ENCODE measurements around the gene DDX10. TPM values are rescaled to one million over a fixed set of nuclear protein-coding genes. Genes with fewer than 3 reads are reported as not detected.
"Not testable (repeated sequence)": the region's sequence is repeated elsewhere in the genome, so short reads cannot be mapped to it uniquely, and the experiment has no call there.

DDX10 gene
- total RNA-seq, 1 donor from 2014 or later, result 24.5 TPM

DNA sequence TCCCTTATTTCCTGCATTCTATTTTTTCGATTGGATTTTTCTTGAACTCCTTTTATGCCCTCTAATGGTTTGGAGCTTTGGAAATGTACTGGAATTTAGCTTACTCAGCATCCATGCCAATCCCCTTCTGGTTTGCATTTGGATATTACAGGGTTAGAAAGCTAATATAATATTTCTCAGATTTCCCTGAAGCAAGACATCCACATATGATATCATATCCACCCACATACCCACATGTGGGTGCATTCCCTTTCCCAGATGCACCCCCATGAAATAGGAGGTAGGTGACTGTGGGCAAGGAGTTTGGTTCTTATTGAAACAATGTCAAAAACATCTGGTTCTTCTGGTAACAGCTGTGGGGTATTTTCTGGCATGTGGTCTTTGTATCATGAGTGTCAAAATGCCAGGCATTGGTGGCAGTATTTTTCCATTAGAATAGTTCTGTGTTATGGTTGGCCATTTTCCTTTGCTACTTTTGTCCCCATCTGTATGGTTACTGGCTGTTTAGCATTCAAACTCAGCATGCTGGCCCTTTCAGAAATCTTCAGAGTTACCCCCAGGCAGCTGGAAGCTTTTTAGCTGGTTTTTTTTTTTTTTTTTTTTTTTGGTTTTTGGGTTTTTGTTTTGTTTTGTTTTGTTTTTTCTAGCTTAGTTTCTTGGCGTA lies 32.7 kb upstream of the DDX10 start:
- Histone ChIP-seq H3K4me3 (ENCODE audit: low read depth, low read length) (no peak overlapping the region), H3K27me3 (ENCODE audit: control insufficient read depth, insufficient read depth, low read length) (no peaks in the 10 kb centered on the region), H3K36me3 (ENCODE audit: control insufficient read depth, insufficient read depth, low read length) (no peaks in the 10 kb centered on the region)
- TF ChIP-seq CTCF (IDR thresholded peaks at IDR 0.05; ENCODE audit: insufficient read depth, low read length, poor library complexity, severe bottlenecking), result no peak
- no peak for DNase-seq (ENCODE audit: low read depth)

DNA sequence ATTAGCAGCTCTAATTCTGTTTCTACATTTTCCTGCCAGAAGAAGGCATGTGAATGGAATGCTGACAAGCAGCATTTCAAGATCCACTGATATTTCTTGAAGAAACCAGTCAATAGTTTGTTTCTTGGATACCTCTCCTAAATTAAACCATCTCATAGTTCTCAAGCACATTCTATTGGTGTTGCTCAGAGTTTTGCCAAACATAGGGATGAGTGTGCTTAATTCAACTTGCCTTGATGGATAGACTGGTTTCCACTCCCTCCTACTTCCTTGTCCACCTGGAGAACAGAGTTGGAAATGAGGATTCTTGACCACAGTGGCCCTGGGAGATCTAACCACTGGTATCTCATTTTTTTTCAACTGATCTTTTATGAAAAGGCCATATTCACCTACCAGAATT lies 29.8 kb upstream of the DDX10 start:
- no peak for TF ChIP-seq CTCF (IDR thresholded peaks at IDR 0.05; ENCODE audit: insufficient read depth, low read length, poor library complexity, severe bottlenecking)
- H3K27me3 ChIP-seq (ENCODE audit: control insufficient read depth, insufficient read depth, low read length), result no peaks in the 10 kb centered on the region
- peak; percentile 34 for DNase-seq (ENCODE audit: low read depth)
- no peaks in the 10 kb centered on the region for H3K36me3 ChIP-seq (ENCODE audit: control insufficient read depth, insufficient read depth, low read length)
- no peak overlapping the region for H3K4me3 ChIP-seq (ENCODE audit: low read depth, low read length)

DNA sequence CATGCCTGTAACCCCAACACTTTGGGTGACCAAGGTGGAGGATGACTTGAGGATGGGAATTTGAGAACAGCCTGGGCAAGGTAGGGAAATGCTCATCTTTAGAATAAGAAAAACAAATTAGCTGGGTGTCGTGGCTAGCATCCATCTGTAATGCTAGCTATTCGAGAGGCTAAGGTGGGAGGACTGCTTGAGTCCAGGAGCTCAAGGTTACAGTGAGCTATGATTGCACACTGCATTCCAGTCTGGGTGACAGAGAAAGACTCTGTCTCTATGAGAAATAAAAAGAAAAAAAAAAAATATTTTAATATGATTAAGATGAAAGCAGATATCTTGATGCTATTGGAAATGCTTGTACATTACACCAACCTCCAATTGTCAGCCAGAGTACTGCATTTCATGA lies 28.6 kb upstream of the DDX10 start:
- no peak for TF ChIP-seq CTCF (IDR thresholded peaks at IDR 0.05; ENCODE audit: insufficient read depth, low read length, poor library complexity, severe bottlenecking)
- Histone ChIP-seq H3K4me3 (ENCODE audit: low read depth, low read length) (no peak overlapping the region), H3K36me3 (ENCODE audit: control insufficient read depth, insufficient read depth, low read length) (no peaks in the 10 kb centered on the region), H3K27me3 (ENCODE audit: control insufficient read depth, insufficient read depth, low read length) (no peaks in the 10 kb centered on the region)
- no peak for DNase-seq (ENCODE audit: low read depth)

- no peaks in the 10 kb centered on the region for H3K27me3 ChIP-seq (ENCODE audit: control insufficient read depth, insufficient read depth, low read length)
- DNase-seq (ENCODE audit: low read depth), result no peak
- TF ChIP-seq CTCF (IDR thresholded peaks at IDR 0.05; ENCODE audit: insufficient read depth, low read length, poor library complexity, severe bottlenecking), result no peak
- H3K4me3 ChIP-seq (ENCODE audit: low read depth, low read length), result no peak overlapping the region
- H3K36me3 ChIP-seq (ENCODE audit: control insufficient read depth, insufficient read depth, low read length), result no peaks in the 10 kb centered on the region
Observed at GRCh38 chr11:108639146-108639545, 25.7 kb upstream of the DDX10 start.

GRCh38 chr11:108641752-108642151 lies 23.1 kb upstream of the DDX10 start:
- not testable (repeated sequence) for H3K27me3 ChIP-seq (ENCODE audit: control insufficient read depth, insufficient read depth, low read length); H3K36me3 ChIP-seq (ENCODE audit: control insufficient read depth, insufficient read depth, low read length); H3K4me3 ChIP-seq (ENCODE audit: low read depth, low read length); DNase-seq (ENCODE audit: low read depth)

DNA sequence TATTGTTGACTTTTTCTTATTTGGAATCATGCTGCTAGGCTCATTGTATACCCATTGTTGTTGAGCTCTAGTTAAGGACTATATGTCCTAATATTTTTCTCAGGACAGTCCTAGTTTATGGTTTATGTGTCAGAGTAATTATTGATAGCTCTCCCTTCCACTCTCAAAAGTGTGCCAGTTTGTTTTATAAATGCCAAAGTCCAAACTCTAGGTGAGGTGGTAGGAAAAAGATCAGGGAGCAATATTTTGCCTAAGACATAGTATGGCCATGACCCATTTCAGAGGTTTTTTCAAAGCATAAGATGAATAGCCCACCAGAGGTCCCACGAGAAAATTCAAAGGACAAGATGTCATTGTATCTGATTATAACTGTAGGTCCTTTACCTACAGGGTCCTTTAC lies 20.9 kb upstream of the DDX10 start:
- no peak overlapping the region for H3K4me3 ChIP-seq (ENCODE audit: low read depth, low read length)
- H3K27me3 ChIP-seq (ENCODE audit: control insufficient read depth, insufficient read depth, low read length), result no peaks in the 10 kb centered on the region
- TF ChIP-seq CTCF (IDR thresholded peaks at IDR 0.05; ENCODE audit: insufficient read depth, low read length, poor library complexity, severe bottlenecking), result no peak
- H3K36me3 ChIP-seq (ENCODE audit: control insufficient read depth, insufficient read depth, low read length), result no peaks in the 10 kb centered on the region
- DNase-seq (ENCODE audit: low read depth), result no peak
